Activated gamma-delta T cell treated with Interleukin-2 at 50 U/mL for 16 hours (primary cell): ENCODE measurements around the gene C2CD2L.
"Not testable (repeated sequence)": the region's sequence is repeated elsewhere in the genome, so short reads cannot be mapped to it uniquely, and the experiment has no call there.

Experiments used
- DNase-seq: peaks from one replicate; pipeline ENCODE4 v3.0.0-alpha.2; 2020

C2CD2L gene

GRCh38 chr11:119093942-119094815, 13.0 kb upstream of the C2CD2L start:
- DNase-seq = peak; percentile 39

- DNase-seq = no peak
These were observed 12.4 kb upstream of the C2CD2L start for GRCh38 chr11:119094816-119095065.

- peak; percentile 99 for DNase-seq
These were observed 11.9 kb upstream of the C2CD2L start for GRCh38 chr11:119095066-119095880.

- no peak for DNase-seq
These were observed 7.4 kb upstream of the C2CD2L start for GRCh38 chr11:119099711-119100110.

GRCh38 chr11:119100246-119100970, 6.7 kb upstream of the C2CD2L start:
- no peak for DNase-seq

- DNase-seq = no peak
These were observed 6.0 kb upstream of the C2CD2L start for GRCh38 chr11:119100994-119101758.

GRCh38 chr11:119101759-119102423, 5.3 kb upstream of the C2CD2L start, which contains the start of gene DPAGT1:
DPAGT1 (minus strand) TSS chr11:119101853; CDS start chr11:119101655, 198 bp downstream.
- DNase-seq = peak; percentile 81

GRCh38 chr11:119103161-119103664, 3.9 kb upstream of the C2CD2L start:
- DNase-seq = not testable (repeated sequence)

- no peak for DNase-seq
These were observed 3.4 kb upstream of the C2CD2L start for GRCh38 chr11:119103793-119104192.

GRCh38 chr11:119107538-119108145, 498 bp downstream of the C2CD2L start:
- no peak for DNase-seq

GRCh38 chr11:119108146-119108856, 1.2 kb downstream of the C2CD2L start:
- no peak for DNase-seq

- no peak for DNase-seq
These were observed 1.7 kb downstream of the C2CD2L start for GRCh38 chr11:119108857-119109221.

GRCh38 chr11:119109843-119110242, 2.7 kb downstream of the C2CD2L start:
- DNase-seq = no peak

- DNase-seq = no peak
These were observed 3.3 kb downstream of the C2CD2L start for GRCh38 chr11:119110439-119110838.

GRCh38 chr11:119111361-119111925, 4.3 kb downstream of the C2CD2L start:
- DNase-seq = no peak

- no peak for DNase-seq
These were observed 5.3 kb downstream of the C2CD2L start for GRCh38 chr11:119112314-119113020.

GRCh38 chr11:119113716-119114115, 6.6 kb downstream of the C2CD2L start:
- no peak for DNase-seq

- no peak for DNase-seq
These were observed 7.2 kb downstream of the C2CD2L start for GRCh38 chr11:119114351-119114750.

GRCh38 chr11:119115484-119116234, 8.5 kb downstream of the C2CD2L start:
- DNase-seq = no peak
